ENCODE measurements around the gene FAHD1. TPM values are rescaled to one million over a fixed set of nuclear protein-coding genes. Genes with fewer than 3 reads are reported as not detected.
"Not testable (repeated sequence)": the region's sequence is repeated elsewhere in the genome, so short reads cannot be mapped to it uniquely, and the experiment has no call there.

The FAHD1 gene
- total and polyA plus RNA-seq, 9 donors = 11.0 to 22.1 (median 16.5) TPM

GRCh38 chr16:1874854-1875253 is 47.8 kb downstream of the FAHD1 start:
- Histone ChIP-seq H3K27me3 (peaks cover 3% of the 10 kb centered on the region), H3K27ac (no peak overlapping the region), H3K36me3 (no peaks in the 10 kb centered on the region), H3K4me1 (ENCODE audit: insufficient read depth) (peaks cover 5% of the 10 kb centered on the region), H3K4me3 (no peak overlapping the region), H3K9me3 (peaks cover 0 to 3% of the 10 kb centered on the region in 2 donors)
- no peak for DNase-seq
- intact Hi-C loops (cut with DNase I) = no loop called here
- WGBS, 3 donors = 29 to 34% (median 33%) methylated on average over 6 of the region's 6 CpGs
- TF ChIP-seq POLR2A (IDR thresholded peaks at IDR 0.05) (no peak), CTCF (IDR thresholded peaks at IDR 0.05) (no peak), EP300 (IDR thresholded peaks at IDR 0.05) (no peak)

- H3K4me1 ChIP-seq (ENCODE audit: insufficient read depth); DNase-seq; H3K36me3 ChIP-seq; intact Hi-C loops (cut with DNase I); H3K9me3 ChIP-seq; H3K27me3 ChIP-seq; H3K4me3 ChIP-seq; H3K27ac ChIP-seq: not testable (repeated sequence)
- WGBS, 3 donors = 85 to 89% (median 85%) methylated on average over 13 of the region's 13 CpGs
Measured at GRCh38 chr16:1876066-1876465, 49.1 kb downstream of the FAHD1 start.

- TF ChIP-seq EP300 (IDR thresholded peaks at IDR 0.05) (no peak), CTCF (IDR thresholded peaks at IDR 0.05) (no peak), POLR2A (IDR thresholded peaks at IDR 0.05) (no peak)
- Histone ChIP-seq H3K27ac (no peak overlapping the region), H3K4me3 (no peak overlapping the region), H3K27me3 (peaks cover 3% of the 10 kb centered on the region), H3K4me1 (ENCODE audit: insufficient read depth) (peaks cover 5% of the 10 kb centered on the region), H3K36me3 (no peaks in the 10 kb centered on the region), H3K9me3 (peaks cover 0 to 3% of the 10 kb centered on the region in 2 donors)
- 73 to 81% (median 77%) methylated on average over 7 of the region's 7 CpGs for WGBS, 3 donors
- intact Hi-C loops (cut with DNase I) = no loop called here
- DNase-seq = no peak
Measured at GRCh38 chr16:1876468-1876867, 49.5 kb downstream of the FAHD1 start.

GRCh38 chr16:1877089-1877488 is 50.1 kb downstream of the FAHD1 start:
- WGBS, 3 donors = 39 to 48% (median 43%) methylated on average over 6 of the region's 6 CpGs
- intact Hi-C loops (cut with DNase I) = no loop called here
- Histone ChIP-seq H3K9me3 (peaks cover 0 to under 1% of the 10 kb centered on the region in 2 donors), H3K27ac (no peak overlapping the region), H3K36me3 (no peaks in the 10 kb centered on the region), H3K27me3 (peaks cover 3% of the 10 kb centered on the region), H3K4me1 (ENCODE audit: insufficient read depth) (peaks cover 3% of the 10 kb centered on the region), H3K4me3 (no peak overlapping the region)
- TF ChIP-seq POLR2A (IDR thresholded peaks at IDR 0.05) (no peak), EP300 (IDR thresholded peaks at IDR 0.05) (no peak), CTCF (IDR thresholded peaks at IDR 0.05) (no peak)
- DNase-seq = no peak

- TF ChIP-seq EP300 (IDR thresholded peaks at IDR 0.05) = no peak
- TF ChIP-seq POLR2A (IDR thresholded peaks at IDR 0.05) = no peak
- no peak for TF ChIP-seq CTCF (IDR thresholded peaks at IDR 0.05)
- Histone ChIP-seq H3K4me1 (ENCODE audit: insufficient read depth) (no peaks in the 10 kb centered on the region), H3K27me3 (no peaks in the 10 kb centered on the region), H3K9me3 (no peaks in the 10 kb centered on the region), H3K27ac (no peak overlapping the region), H3K4me3 (no peak overlapping the region), H3K36me3 (no peaks in the 10 kb centered on the region)
- DNase-seq = no peak
- 36 to 48% (median 45%) methylated on average over 11 of the region's 11 CpGs for WGBS, 3 donors
- intact Hi-C loops (cut with DNase I) = no loop called here
Measured at GRCh38 chr16:1877804-1878203, 50.8 kb downstream of the FAHD1 start.
